GM10266 (cell line): ENCODE results near the gene ZNF462.
"Not testable (repeated sequence)": the region's sequence is repeated elsewhere in the genome, so short reads cannot be mapped to it uniquely, and the experiment has no call there.

Experiments
- DNase-seq: peaks from one replicate; pipeline ENCODE4 v3.0.0; 2012; ENCODE audit errors: extremely low spot score
- CTCF ChIP-seq: IDR thresholded peaks from 2 replicates; pipeline ENCODE4 v1.5.1; 2012; ENCODE audit warnings: mild to moderate bottlenecking, low read depth; ENCODE audit not compliant: control insufficient read depth, insufficient read depth; ENCODE audit errors: missing control alignments

The ZNF462 gene

GRCh38 chr9:106897236-106897635, 34.3 kb downstream of the ZNF462 start:
- DNase-seq = no peak
- TF ChIP-seq CTCF = no peak

GRCh38 chr9:106897751-106898150, 34.8 kb downstream of the ZNF462 start:
- DNase-seq = no peak
- no peak for TF ChIP-seq CTCF

- not testable (repeated sequence) for DNase-seq
Measured at GRCh38 chr9:106900523-106900922, 37.6 kb downstream of the ZNF462 start.

- no peak for DNase-seq
- no peak for TF ChIP-seq CTCF
Measured at GRCh38 chr9:106906129-106906528, 43.2 kb downstream of the ZNF462 start.

GRCh38 chr9:106911951-106912350, 49.0 kb downstream of the ZNF462 start:
- DNase-seq = no peak
- TF ChIP-seq CTCF = no peak

- TF ChIP-seq CTCF = no peak
- no peak for DNase-seq
Measured at GRCh38 chr9:106913276-106913675, 50.3 kb downstream of the ZNF462 start.

- DNase-seq = no peak
- no peak for TF ChIP-seq CTCF
Measured at GRCh38 chr9:106915851-106916250, 52.9 kb downstream of the ZNF462 start.

GRCh38 chr9:106916466-106917235, 53.7 kb downstream of the ZNF462 start:
- TF ChIP-seq CTCF = no peak
- no peak for DNase-seq
